GM12873 (cell line): ENCODE data around the gene GSTK1.

Experiments used
- TF ChIP-seq, protein P1 (sequence below): IDR thresholded peaks from 2 replicates; pipeline ENCODE4 v1.5.1; 2012; ENCODE audit warnings: low read depth, mild to moderate bottlenecking, moderate library complexity, low read length, control low read depth; ENCODE audit not compliant: insufficient read depth; ENCODE audit errors: missing control alignments

Gene GSTK1

GRCh38 chr7:143222782-143223181 is 40.5 kb upstream of the GSTK1 start:
- TF ChIP-seq, protein P1, sequence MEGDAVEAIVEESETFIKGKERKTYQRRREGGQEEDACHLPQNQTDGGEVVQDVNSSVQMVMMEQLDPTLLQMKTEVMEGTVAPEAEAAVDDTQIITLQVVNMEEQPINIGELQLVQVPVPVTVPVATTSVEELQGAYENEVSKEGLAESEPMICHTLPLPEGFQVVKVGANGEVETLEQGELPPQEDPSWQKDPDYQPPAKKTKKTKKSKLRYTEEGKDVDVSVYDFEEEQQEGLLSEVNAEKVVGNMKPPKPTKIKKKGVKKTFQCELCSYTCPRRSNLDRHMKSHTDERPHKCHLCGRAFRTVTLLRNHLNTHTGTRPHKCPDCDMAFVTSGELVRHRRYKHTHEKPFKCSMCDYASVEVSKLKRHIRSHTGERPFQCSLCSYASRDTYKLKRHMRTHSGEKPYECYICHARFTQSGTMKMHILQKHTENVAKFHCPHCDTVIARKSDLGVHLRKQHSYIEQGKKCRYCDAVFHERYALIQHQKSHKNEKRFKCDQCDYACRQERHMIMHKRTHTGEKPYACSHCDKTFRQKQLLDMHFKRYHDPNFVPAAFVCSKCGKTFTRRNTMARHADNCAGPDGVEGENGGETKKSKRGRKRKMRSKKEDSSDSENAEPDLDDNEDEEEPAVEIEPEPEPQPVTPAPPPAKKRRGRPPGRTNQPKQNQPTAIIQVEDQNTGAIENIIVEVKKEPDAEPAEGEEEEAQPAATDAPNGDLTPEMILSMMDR = no peak

DNA sequence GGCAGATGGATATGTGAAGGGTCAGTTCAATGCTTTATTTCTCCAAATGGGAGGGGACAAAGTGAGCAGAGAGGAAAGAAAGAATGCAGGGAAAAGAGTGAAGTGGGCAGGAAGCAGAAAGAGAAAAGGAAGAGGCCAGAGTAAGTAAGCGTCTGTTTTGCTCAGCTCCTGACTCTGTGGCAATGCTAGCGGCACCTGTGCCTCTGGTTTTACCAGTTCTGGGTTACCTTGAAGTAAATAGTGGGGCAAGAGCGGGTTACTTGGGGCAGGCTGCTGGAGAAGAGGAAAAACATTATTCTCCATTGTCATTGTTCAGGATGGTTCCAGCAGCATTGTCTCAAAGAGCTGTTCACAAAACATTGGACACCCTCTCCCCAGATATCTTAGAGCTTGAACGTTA is 39.5 kb upstream of the GSTK1 start:
- TF ChIP-seq, protein P1 = no peak

DNA sequence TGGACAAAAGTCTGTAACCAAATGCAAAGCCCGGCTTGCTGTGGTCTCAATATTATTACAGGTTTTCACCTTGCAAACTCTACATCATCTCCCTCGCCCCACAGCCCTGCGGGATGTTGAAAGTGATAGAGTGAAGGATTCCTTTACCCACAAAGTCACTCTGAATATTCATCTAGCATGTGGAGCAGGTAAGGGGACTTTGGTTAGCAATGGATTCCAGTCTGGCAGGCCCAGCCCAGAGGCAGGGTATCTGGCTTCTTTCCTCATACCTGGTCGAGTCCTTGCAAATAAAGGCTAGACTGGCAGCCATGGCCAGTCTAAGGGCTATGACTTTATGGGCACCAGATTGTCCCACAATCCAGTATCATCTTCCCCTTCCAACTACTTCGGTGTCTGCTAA is 38.2 kb upstream of the GSTK1 start:
- TF ChIP-seq, protein P1 = no peak

GRCh38 chr7:143227806-143228205 is 35.4 kb upstream of the GSTK1 start:
- TF ChIP-seq, protein P1 = no peak

GRCh38 chr7:143229054-143229790 is 34.0 kb upstream of the GSTK1 start:
- TF ChIP-seq, protein P1 = no peak

- TF ChIP-seq, protein P1 = no peak
These were observed 32.4 kb upstream of the GSTK1 start for GRCh38 chr7:143230602-143231457.

GRCh38 chr7:143233816-143234532 is 29.3 kb upstream of the GSTK1 start:
- TF ChIP-seq, protein P1 = no peak
